AG04450 (cell line): ENCODE results near the gene BCAN. TPM values are rescaled to one million over a fixed set of nuclear protein-coding genes. Genes with fewer than 3 reads are reported as not detected.

ENCODE experiments used
- CTCF ChIA-PET: fragments of 300-600, 350-600 bp; formaldehyde crosslinking; extraction: SDS; loops from one replicate; lab custom pipeline; 2022; ENCODE audit warnings: antibody characterized with exemption, inconsistent platforms; lab: Charles Lee
- POLR2A ChIA-PET: fragments of 350-600 bp; formaldehyde crosslinking; extraction: SDS; loops from one replicate; lab custom pipeline; 2021; ENCODE audit warnings: antibody characterized with exemption, inconsistent platforms; lab: Yijun Ruan, JAX
- DNase-seq: peaks from one replicate; pipeline ENCODE4 v3.0.0-alpha.2; 2011; ENCODE audit warnings: low read depth, low spot score
- H3K27ac ChIP-seq: one replicate; pipeline ENCODE4 v1.5.1; 2012; ENCODE audit warnings: low read depth, low read length, control low read depth
- H3K27me3 ChIP-seq: one replicate; pipeline ENCODE4 v1.6.0; 2012; ENCODE audit warnings: low read length; ENCODE audit not compliant: control insufficient read depth, insufficient read depth
- H3K4me3 ChIP-seq: 2 replicates; pipeline ENCODE4 v1.5.1; 2011; ENCODE audit warnings: mild to moderate bottlenecking, low read depth, low read length, control low read depth
- H3K9me3 ChIP-seq: 2 replicates; pipeline ENCODE4 v1.5.1; 2012; ENCODE audit warnings: low read length; ENCODE audit not compliant: control insufficient read depth, insufficient read depth
- CTCF ChIP-seq: IDR thresholded peaks from 2 replicates; pipeline ENCODE4 v1.5.1; 2011; ENCODE audit warnings: low read depth, low read length, control low read depth, inconsistent platforms
- polyA plus RNA-seq: library from polyadenylated mRNA; depleted of rRNA; stranded (reverse); fragments of >200 nt; gene quantifications from 2 replicates; pipeline ENCODE4 v1.2.3, GENCODE V29; 2011

Gene BCAN
- polyA plus RNA-seq, 1 experiment = not detected

- Histone ChIP-seq H3K27ac (no peak overlapping the region), H3K9me3 (no peaks in the 10 kb centered on the region; the same call in 1 of the 2 replicates), H3K4me3 (no peak overlapping the region), H3K27me3 (peaks cover 95% of the 10 kb centered on the region)
- TF ChIP-seq CTCF = no peak
- DNase-seq = no peak
- CTCF ChIA-PET = interaction anchor here (0.5 to 2.3 kb wide), 7 partner anchors 15 to 282 kb away, joined by 3 to 9 read pairs (median 5); partner anchors contain the start of genes CRABP2 and NES
- POLR2A ChIA-PET = no interaction called here
These were observed 1.3 kb downstream of the BCAN start for GRCh38 chr1:156643049-156643777.

- peaks cover 95% of the 10 kb centered on the region for H3K27me3 ChIP-seq
- no peaks in the 10 kb centered on the region; the same call in 1 of the 2 replicates for H3K9me3 ChIP-seq
- CTCF ChIA-PET = interaction anchor here (1.0 to 2.3 kb wide), 4 partner anchors 14 to 34 kb away, joined by 5 to 9 read pairs (median 6); partner anchors contain the start of gene NES
- no peak overlapping the region for H3K4me3 ChIP-seq
- no peak for DNase-seq
- no peak for TF ChIP-seq CTCF
- H3K27ac ChIP-seq = no peak overlapping the region
- POLR2A ChIA-PET = no interaction called here
These were observed 1.8 kb downstream of the BCAN start for GRCh38 chr1:156643778-156644092.

GRCh38 chr1:156644146-156644545, 2.2 kb downstream of the BCAN start:
- DNase-seq = no peak
- POLR2A ChIA-PET = no interaction called here
- H3K27me3 ChIP-seq = peaks cover 95% of the 10 kb centered on the region

GRCh38 chr1:156644640-156645039, 2.7 kb downstream of the BCAN start:
- no peak for TF ChIP-seq CTCF
- H3K9me3 ChIP-seq = no peaks in the 10 kb centered on the region; the same call in 1 of the 2 replicates
- ChIA-PET POLR2A (no interaction called here), CTCF (interaction anchor here (0.8 to 2.1 kb wide), 3 partner anchors 18 to 45 kb away, joined by 3 to 6 read pairs (median 4); no protein-coding TSS in a partner anchor)
- H3K27me3 ChIP-seq = peaks cover 90% of the 10 kb centered on the region
- no peak overlapping the region for H3K4me3 ChIP-seq
- DNase-seq = no peak
- H3K27ac ChIP-seq = no peak overlapping the region

More at GRCh38 chr1:156644146-156644545, 2.2 kb downstream of the BCAN start:
- H3K4me3 ChIP-seq = no peak overlapping the region
- no peak for TF ChIP-seq CTCF
- H3K9me3 ChIP-seq = no peaks in the 10 kb centered on the region; the same call in 1 of the 2 replicates
- CTCF ChIA-PET = interaction anchor here (1.0 to 2.3 kb wide), 3 partner anchors 14 to 34 kb away, joined by 6 to 9 read pairs (median 6); no protein-coding TSS in a partner anchor
- H3K27ac ChIP-seq = no peak overlapping the region

- Histone ChIP-seq H3K9me3 (no peaks in the 10 kb centered on the region; the same call in 1 of the 2 replicates), H3K27me3 (peaks cover 85% of the 10 kb centered on the region), H3K27ac (no peak overlapping the region), H3K4me3 (no peak overlapping the region)
- DNase-seq = no peak
- TF ChIP-seq CTCF = no peak
- ChIA-PET POLR2A (no interaction called here), CTCF (interaction anchor here (0.8 to 2.1 kb wide), 4 partner anchors 18 to 61 kb away, joined by 3 to 6 read pairs (median 4); no protein-coding TSS in a partner anchor)
These were observed 3.1 kb downstream of the BCAN start for GRCh38 chr1:156645056-156645455.
